Measurements from ENCODE around the gene LRP1B.
"Not testable (repeated sequence)": the region's sequence is repeated elsewhere in the genome, so short reads cannot be mapped to it uniquely, and the experiment has no call there.

Gene LRP1B

GRCh38 chr2:140667203-140667602 is 1463.6 kb downstream of the LRP1B start:
- Histone ChIP-seq H3K4me1 (ENCODE audit: insufficient read depth, low read length) (no peaks in the 10 kb centered on the region), H3K27ac (ENCODE audit: low read depth, low read length) (no peak overlapping the region), H3K9me3 (ENCODE audit: low read length) (no peaks in the 10 kb centered on the region), H3K9ac (ENCODE audit: low read length) (no peak overlapping the region), H3K27me3 (ENCODE audit: control insufficient read depth in 1 of 2, insufficient read depth in 2 of 2, low read length in 2 of 2) (no peaks in the 10 kb centered on the region), H3K36me3 (ENCODE audit: insufficient read depth, low read length) (no peaks in the 10 kb centered on the region), H3K4me3 (ENCODE audit: low read depth in 1 of 2, low read length in 2 of 2) (no peak overlapping the region)

DNA sequence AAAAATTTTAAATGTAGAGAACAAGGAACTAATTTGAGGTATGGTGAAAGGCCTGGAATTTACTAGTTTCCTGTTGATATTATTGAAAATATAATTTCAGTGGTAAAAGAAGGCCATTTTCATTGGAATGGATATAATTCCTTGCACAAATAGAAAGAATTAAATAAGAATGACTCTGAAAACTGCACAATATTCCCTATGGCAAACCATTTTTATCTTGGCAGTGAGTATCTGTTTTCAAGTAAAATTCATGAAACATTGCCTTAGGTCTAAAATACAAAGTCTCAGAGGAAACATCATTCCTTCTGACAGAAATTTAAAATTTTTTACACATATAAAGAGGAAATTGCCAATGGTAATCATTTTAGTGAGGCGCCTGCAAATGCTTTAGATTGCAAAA is 1468.3 kb downstream of the LRP1B start:
- H3K4me1 ChIP-seq (ENCODE audit: insufficient read depth, low read length), result no peaks in the 10 kb centered on the region
- H3K27me3 ChIP-seq (ENCODE audit: control insufficient read depth in 1 of 2, insufficient read depth in 2 of 2, low read length in 2 of 2), result no peaks in the 10 kb centered on the region
- H3K4me3 ChIP-seq (ENCODE audit: low read depth in 1 of 2, low read length in 2 of 2), result no peak overlapping the region
- no peak overlapping the region for H3K27ac ChIP-seq (ENCODE audit: low read depth, low read length)
- H3K36me3 ChIP-seq (ENCODE audit: insufficient read depth, low read length), result no peaks in the 10 kb centered on the region
- H3K9me3 ChIP-seq (ENCODE audit: low read length), result no peaks in the 10 kb centered on the region
- no peak overlapping the region for H3K9ac ChIP-seq (ENCODE audit: low read length)

DNA sequence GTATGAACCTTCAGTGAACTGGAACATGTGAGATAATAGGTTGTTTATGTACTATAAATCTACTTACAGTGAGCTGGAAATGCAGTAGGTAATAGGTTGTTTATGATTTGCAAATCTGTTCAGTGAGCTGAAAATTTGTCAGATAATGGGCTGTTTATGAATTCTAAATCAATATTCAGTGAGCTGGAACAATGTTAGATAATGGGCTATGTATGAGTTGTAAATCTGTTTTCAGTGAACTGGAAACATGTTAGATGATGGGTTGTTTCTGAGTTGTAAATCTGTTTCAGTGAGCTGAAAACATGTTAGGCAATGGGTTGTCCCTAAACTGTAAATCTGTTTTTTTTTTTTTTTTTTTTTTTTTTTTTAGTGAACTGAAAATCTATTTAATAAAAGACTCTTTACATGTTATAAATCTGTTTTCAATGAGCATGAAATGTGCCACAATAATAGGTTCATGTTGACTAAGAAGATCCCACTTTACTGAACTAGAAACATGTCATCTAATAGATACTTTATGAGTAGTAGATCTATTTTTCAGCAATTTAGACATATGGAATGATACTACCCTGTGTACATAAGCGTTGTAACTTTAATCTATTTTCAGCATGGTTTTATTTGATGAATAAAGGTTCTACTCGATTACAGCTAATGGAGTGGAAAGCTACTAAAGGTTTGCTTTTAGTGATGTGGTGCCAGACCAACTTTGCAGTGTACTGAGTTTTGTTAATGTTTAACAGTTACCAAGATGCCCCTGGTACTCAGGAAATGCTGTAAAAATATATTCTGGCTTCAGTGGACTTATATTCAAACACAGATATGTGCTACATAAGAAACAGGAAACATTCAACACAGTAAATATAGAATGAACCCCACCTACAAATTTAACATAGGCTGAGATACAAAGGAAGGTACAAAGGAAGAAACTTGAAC is 1471.8 kb downstream of the LRP1B start:
- no peaks in the 10 kb centered on the region for H3K4me1 ChIP-seq (ENCODE audit: insufficient read depth, low read length)

GRCh38 chr2:140657657-140658056 is 1473.2 kb downstream of the LRP1B start:
- Histone ChIP-seq H3K27ac (ENCODE audit: low read depth, low read length) (no peak overlapping the region), H3K9me3 (ENCODE audit: low read length) (no peaks in the 10 kb centered on the region), H3K4me1 (ENCODE audit: insufficient read depth, low read length) (no peaks in the 10 kb centered on the region), H3K36me3 (ENCODE audit: insufficient read depth, low read length) (no peaks in the 10 kb centered on the region), H3K27me3 (ENCODE audit: control insufficient read depth in 1 of 2, insufficient read depth in 2 of 2, low read length in 2 of 2) (no peaks in the 10 kb centered on the region), H3K4me3 (ENCODE audit: low read depth in 1 of 2, low read length in 2 of 2) (no peak overlapping the region), H3K9ac (ENCODE audit: low read length) (no peak overlapping the region)

More for the DNA sequence above, 1471.8 kb downstream of the LRP1B start:
- no peaks in the 10 kb centered on the region for H3K9me3 ChIP-seq (ENCODE audit: low read length)
- no peak overlapping the region for H3K27ac ChIP-seq (ENCODE audit: low read depth, low read length)
- no peak overlapping the region for H3K9ac ChIP-seq (ENCODE audit: low read length)
- H3K27me3 ChIP-seq (ENCODE audit: control insufficient read depth in 1 of 2, insufficient read depth in 2 of 2, low read length in 2 of 2), result no peaks in the 10 kb centered on the region
- no peaks in the 10 kb centered on the region for H3K36me3 ChIP-seq (ENCODE audit: insufficient read depth, low read length)
- no peak overlapping the region for H3K4me3 ChIP-seq (ENCODE audit: low read depth in 1 of 2, low read length in 2 of 2)

- no peak overlapping the region for H3K4me3 ChIP-seq (ENCODE audit: low read depth in 1 of 2, low read length in 2 of 2)
- no peaks in the 10 kb centered on the region for H3K4me1 ChIP-seq (ENCODE audit: insufficient read depth, low read length)
- H3K27ac ChIP-seq (ENCODE audit: low read depth, low read length), result no peak overlapping the region
- H3K9me3 ChIP-seq (ENCODE audit: low read length), result no peaks in the 10 kb centered on the region
- H3K9ac ChIP-seq (ENCODE audit: low read length), result no peak overlapping the region
- H3K36me3 ChIP-seq (ENCODE audit: insufficient read depth, low read length), result no peaks in the 10 kb centered on the region
- no peaks in the 10 kb centered on the region for H3K27me3 ChIP-seq (ENCODE audit: control insufficient read depth in 1 of 2, insufficient read depth in 2 of 2, low read length in 2 of 2)
These were observed 1476.3 kb downstream of the LRP1B start for GRCh38 chr2:140654565-140654964.

GRCh38 chr2:140650825-140651224 is 1480.0 kb downstream of the LRP1B start:
- Histone ChIP-seq H3K9ac (ENCODE audit: low read length) (no peak overlapping the region), H3K27me3 (ENCODE audit: control insufficient read depth in 1 of 2, insufficient read depth in 2 of 2, low read length in 2 of 2) (no peaks in the 10 kb centered on the region), H3K27ac (ENCODE audit: low read depth, low read length) (no peak overlapping the region), H3K4me3 (ENCODE audit: low read depth in 1 of 2, low read length in 2 of 2) (no peak overlapping the region), H3K4me1 (ENCODE audit: insufficient read depth, low read length) (no peaks in the 10 kb centered on the region), H3K9me3 (ENCODE audit: low read length) (no peaks in the 10 kb centered on the region), H3K36me3 (ENCODE audit: insufficient read depth, low read length) (no peaks in the 10 kb centered on the region)

GRCh38 chr2:140650134-140650533 is 1480.7 kb downstream of the LRP1B start:
- H3K27ac ChIP-seq (ENCODE audit: low read depth, low read length); H3K4me3 ChIP-seq (ENCODE audit: low read depth in 1 of 2, low read length in 2 of 2); H3K9ac ChIP-seq (ENCODE audit: low read length); H3K4me1 ChIP-seq (ENCODE audit: insufficient read depth, low read length); H3K27me3 ChIP-seq (ENCODE audit: control insufficient read depth in 1 of 2, insufficient read depth in 2 of 2, low read length in 2 of 2); H3K9me3 ChIP-seq (ENCODE audit: low read length); H3K36me3 ChIP-seq (ENCODE audit: insufficient read depth, low read length): not testable (repeated sequence)

DNA sequence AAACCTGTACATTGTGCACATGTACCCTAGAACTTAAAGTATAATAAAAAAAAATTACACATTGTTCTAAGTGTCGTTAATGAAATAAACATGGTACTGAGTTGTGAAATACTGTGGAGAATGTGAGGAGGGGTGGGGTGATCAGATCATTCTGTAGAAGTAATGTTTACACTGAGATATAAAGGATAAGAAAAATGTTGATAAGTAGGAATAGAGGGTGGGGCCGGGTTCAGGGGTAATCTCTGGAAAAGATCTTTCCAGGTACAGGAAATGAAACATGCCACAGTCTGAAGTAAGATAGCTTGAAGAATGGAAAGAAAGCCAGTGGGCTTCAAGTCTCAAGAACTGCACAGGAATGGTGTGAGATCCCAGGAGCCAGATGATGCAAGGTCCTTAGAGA is 1482.4 kb downstream of the LRP1B start:
- Histone ChIP-seq H3K4me3 (ENCODE audit: low read depth in 1 of 2, low read length in 2 of 2) (no peak overlapping the region), H3K27me3 (ENCODE audit: control insufficient read depth in 1 of 2, insufficient read depth in 2 of 2, low read length in 2 of 2) (no peaks in the 10 kb centered on the region), H3K4me1 (ENCODE audit: insufficient read depth, low read length) (no peaks in the 10 kb centered on the region), H3K36me3 (ENCODE audit: insufficient read depth, low read length) (no peaks in the 10 kb centered on the region), H3K9ac (ENCODE audit: low read length) (no peak overlapping the region), H3K27ac (ENCODE audit: low read depth, low read length) (no peak overlapping the region), H3K9me3 (ENCODE audit: low read length) (no peaks in the 10 kb centered on the region)

DNA sequence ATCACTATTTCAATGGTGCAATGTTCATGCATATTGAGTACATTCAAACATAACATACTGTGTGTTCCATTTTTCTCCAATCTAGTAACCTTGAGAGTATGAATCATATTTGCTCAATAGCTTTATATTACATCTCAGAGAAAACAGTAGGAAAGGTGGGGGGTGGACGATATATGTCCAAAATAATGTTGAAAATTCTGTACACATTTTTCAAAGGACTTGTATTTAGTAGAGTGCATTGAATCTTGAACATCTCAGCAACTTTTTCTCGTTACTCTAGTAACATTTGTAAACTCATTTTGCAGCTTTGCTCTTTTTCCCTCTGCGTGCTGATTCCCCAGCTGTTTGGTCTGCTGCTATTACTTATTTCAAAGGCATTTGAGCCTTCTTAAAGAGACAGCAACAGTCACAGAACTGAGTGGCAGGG is 1487.0 kb downstream of the LRP1B start:
- Histone ChIP-seq H3K4me1 (ENCODE audit: insufficient read depth, low read length) (no peaks in the 10 kb centered on the region), H3K36me3 (ENCODE audit: insufficient read depth, low read length) (no peaks in the 10 kb centered on the region), H3K9me3 (ENCODE audit: low read length) (no peaks in the 10 kb centered on the region), H3K4me3 (ENCODE audit: low read depth in 1 of 2, low read length in 2 of 2) (no peak overlapping the region), H3K27me3 (ENCODE audit: control insufficient read depth in 1 of 2, insufficient read depth in 2 of 2, low read length in 2 of 2) (no peaks in the 10 kb centered on the region), H3K27ac (ENCODE audit: low read depth, low read length) (no peak overlapping the region), H3K9ac (ENCODE audit: low read length) (no peak overlapping the region)

- Histone ChIP-seq H3K27ac (ENCODE audit: low read depth, low read length) (no peak overlapping the region), H3K9me3 (ENCODE audit: low read length) (no peaks in the 10 kb centered on the region), H3K36me3 (ENCODE audit: insufficient read depth, low read length) (no peaks in the 10 kb centered on the region), H3K27me3 (ENCODE audit: control insufficient read depth in 1 of 2, insufficient read depth in 2 of 2, low read length in 2 of 2) (no peaks in the 10 kb centered on the region), H3K9ac (ENCODE audit: low read length) (no peak overlapping the region), H3K4me1 (ENCODE audit: insufficient read depth, low read length) (no peaks in the 10 kb centered on the region), H3K4me3 (ENCODE audit: low read depth in 1 of 2, low read length in 2 of 2) (no peak overlapping the region)
These were observed 1489.7 kb downstream of the LRP1B start for GRCh38 chr2:140641163-140641562.

DNA sequence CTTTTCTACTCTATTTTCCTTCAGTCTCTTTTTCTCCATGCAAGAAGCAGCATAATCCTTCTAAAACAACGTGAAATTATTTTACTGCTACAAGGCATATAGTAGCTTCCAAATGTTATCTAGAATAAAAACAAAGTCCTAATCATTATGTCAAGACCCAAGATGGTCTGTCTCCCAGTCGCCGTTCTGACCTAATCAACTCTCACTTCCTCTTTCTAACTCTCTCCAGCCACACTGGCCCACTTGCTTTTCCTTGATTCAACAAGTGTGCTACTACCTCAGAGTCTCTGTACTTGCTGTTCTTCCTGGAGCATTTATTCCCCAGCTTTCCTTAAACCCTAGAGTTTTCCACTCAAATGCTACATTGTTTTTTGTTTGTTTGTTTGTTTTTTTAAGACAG is 1491.2 kb downstream of the LRP1B start:
- H3K9ac ChIP-seq (ENCODE audit: low read length), result no peak overlapping the region
- H3K4me1 ChIP-seq (ENCODE audit: insufficient read depth, low read length), result no peaks in the 10 kb centered on the region
- H3K9me3 ChIP-seq (ENCODE audit: low read length), result no peaks in the 10 kb centered on the region
- H3K27ac ChIP-seq (ENCODE audit: low read depth, low read length), result no peak overlapping the region
- no peaks in the 10 kb centered on the region for H3K27me3 ChIP-seq (ENCODE audit: control insufficient read depth in 1 of 2, insufficient read depth in 2 of 2, low read length in 2 of 2)
- H3K36me3 ChIP-seq (ENCODE audit: insufficient read depth, low read length), result no peaks in the 10 kb centered on the region
- H3K4me3 ChIP-seq (ENCODE audit: low read depth in 1 of 2, low read length in 2 of 2), result no peak overlapping the region

- Histone ChIP-seq H3K4me3 (ENCODE audit: low read depth in 1 of 2, low read length in 2 of 2) (no peak overlapping the region), H3K27me3 (ENCODE audit: control insufficient read depth in 1 of 2, insufficient read depth in 2 of 2, low read length in 2 of 2) (no peaks in the 10 kb centered on the region), H3K36me3 (ENCODE audit: insufficient read depth, low read length) (no peaks in the 10 kb centered on the region), H3K4me1 (ENCODE audit: insufficient read depth, low read length) (no peaks in the 10 kb centered on the region), H3K27ac (ENCODE audit: low read depth, low read length) (no peak overlapping the region), H3K9ac (ENCODE audit: low read length) (no peak overlapping the region), H3K9me3 (ENCODE audit: low read length) (no peaks in the 10 kb centered on the region)
These were observed 1500.3 kb downstream of the LRP1B start for GRCh38 chr2:140630557-140630956.
